Measurements from ENCODE around the gene ZGLP1.

DNA sequence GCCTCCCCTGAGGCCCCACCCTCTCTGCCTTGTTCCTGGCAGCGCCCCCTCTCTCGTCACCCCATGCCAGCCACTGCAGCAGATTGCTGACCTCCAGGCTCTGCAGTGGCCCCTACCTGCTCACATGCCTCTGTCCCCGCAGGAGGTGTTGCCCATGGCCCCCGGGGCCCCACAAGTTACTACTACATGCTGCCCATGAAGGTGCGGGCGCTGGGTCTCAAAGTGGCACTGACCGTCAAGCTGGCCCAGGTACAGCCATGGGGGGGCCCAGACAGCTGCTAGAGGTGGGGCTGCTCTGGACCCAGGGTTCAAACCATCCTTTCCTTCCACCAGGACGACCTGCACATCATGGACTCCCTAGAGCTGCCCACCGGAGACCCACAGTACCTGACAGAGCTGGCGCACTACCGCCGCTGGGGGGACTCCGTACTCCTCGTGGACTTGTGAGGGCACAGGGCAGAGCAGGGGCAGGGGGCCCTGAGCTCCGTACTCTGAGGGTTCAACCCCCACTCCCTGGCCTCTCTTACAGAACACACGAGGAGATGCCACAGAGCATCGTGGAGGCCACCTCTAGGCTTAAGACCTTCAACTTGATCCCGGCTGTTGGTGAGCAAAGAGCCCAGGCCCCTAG, 51.4 kb downstream of the ZGLP1 start:
- TF ChIP-seq, protein P1, sequence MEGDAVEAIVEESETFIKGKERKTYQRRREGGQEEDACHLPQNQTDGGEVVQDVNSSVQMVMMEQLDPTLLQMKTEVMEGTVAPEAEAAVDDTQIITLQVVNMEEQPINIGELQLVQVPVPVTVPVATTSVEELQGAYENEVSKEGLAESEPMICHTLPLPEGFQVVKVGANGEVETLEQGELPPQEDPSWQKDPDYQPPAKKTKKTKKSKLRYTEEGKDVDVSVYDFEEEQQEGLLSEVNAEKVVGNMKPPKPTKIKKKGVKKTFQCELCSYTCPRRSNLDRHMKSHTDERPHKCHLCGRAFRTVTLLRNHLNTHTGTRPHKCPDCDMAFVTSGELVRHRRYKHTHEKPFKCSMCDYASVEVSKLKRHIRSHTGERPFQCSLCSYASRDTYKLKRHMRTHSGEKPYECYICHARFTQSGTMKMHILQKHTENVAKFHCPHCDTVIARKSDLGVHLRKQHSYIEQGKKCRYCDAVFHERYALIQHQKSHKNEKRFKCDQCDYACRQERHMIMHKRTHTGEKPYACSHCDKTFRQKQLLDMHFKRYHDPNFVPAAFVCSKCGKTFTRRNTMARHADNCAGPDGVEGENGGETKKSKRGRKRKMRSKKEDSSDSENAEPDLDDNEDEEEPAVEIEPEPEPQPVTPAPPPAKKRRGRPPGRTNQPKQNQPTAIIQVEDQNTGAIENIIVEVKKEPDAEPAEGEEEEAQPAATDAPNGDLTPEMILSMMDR (IDR thresholded peaks at IDR 0.05) = no peak
- no peak for TF ChIP-seq POLR2A (IDR thresholded peaks at IDR 0.05)
